ENCODE results near the gene SLC24A4. TPM values are rescaled to one million over a fixed set of nuclear protein-coding genes. Genes with fewer than 3 reads are reported as not detected.

The SLC24A4 gene
- total RNA-seq, 1 donor from 2014 or later, result not detected

DNA sequence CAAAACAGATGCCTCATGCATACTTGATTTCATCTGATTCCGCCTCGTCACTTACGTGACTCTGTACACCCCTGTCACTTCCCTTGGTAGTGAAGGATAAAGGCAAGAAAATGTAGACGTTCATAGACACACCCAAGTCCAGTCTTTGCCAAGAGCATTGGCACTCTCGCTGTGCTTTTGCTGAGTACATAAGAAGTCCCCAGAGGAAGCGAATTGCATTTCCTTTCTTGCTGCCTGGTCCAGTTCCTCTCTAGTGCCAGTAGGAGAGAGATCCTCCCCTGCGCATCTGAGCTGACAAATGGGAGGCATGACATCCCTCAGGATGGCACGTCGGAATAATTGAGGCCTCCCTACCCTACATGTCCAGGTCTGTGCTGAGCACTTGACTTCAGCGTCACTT lies 169.3 kb downstream of the SLC24A4 start:
- DNase-seq (ENCODE audit: low read depth), result no peak
- no peak for FAIRE-seq
- H3K27me3 ChIP-seq (ENCODE audit: control insufficient read depth, insufficient read depth, low read length), result no peaks in the 10 kb centered on the region

DNA sequence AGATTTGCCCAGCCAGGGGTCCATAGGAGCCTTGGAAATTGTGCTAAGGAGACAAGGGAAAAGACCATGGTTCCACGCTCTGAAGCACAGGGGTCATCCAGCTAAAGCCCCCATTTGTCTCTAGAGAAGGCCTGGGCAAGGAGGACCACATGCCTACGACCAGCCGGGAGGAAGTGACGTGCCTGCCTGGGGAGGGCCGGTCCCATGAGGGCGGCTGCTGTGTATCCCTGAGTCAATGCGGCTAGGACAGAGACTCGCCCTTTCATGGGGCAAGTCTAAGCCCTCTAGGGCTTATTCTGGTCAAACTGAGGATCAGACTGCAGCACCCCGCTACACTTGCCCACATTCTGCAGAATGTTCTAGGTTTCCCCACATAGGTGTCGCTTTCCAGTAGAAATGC lies 170.1 kb downstream of the SLC24A4 start:
- TF ChIP-seq, protein P1, sequence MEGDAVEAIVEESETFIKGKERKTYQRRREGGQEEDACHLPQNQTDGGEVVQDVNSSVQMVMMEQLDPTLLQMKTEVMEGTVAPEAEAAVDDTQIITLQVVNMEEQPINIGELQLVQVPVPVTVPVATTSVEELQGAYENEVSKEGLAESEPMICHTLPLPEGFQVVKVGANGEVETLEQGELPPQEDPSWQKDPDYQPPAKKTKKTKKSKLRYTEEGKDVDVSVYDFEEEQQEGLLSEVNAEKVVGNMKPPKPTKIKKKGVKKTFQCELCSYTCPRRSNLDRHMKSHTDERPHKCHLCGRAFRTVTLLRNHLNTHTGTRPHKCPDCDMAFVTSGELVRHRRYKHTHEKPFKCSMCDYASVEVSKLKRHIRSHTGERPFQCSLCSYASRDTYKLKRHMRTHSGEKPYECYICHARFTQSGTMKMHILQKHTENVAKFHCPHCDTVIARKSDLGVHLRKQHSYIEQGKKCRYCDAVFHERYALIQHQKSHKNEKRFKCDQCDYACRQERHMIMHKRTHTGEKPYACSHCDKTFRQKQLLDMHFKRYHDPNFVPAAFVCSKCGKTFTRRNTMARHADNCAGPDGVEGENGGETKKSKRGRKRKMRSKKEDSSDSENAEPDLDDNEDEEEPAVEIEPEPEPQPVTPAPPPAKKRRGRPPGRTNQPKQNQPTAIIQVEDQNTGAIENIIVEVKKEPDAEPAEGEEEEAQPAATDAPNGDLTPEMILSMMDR (IDR thresholded peaks at IDR 0.05; ENCODE audit: insufficient read depth, low read length, severe bottlenecking), result no peak
- FAIRE-seq, result no peak
- DNase-seq (ENCODE audit: low read depth), result no peak
- Histone ChIP-seq H3K27me3 (ENCODE audit: control insufficient read depth, insufficient read depth, low read length) (no peaks in the 10 kb centered on the region), H3K36me3 (ENCODE audit: control insufficient read depth, insufficient read depth, low read length) (no peaks in the 10 kb centered on the region), H3K4me3 (ENCODE audit: low read depth, low read length) (no peak overlapping the region)

More for the DNA sequence above, 169.3 kb downstream of the SLC24A4 start:
- Histone ChIP-seq H3K36me3 (ENCODE audit: control insufficient read depth, insufficient read depth, low read length) (no peaks in the 10 kb centered on the region), H3K4me3 (ENCODE audit: low read depth, low read length) (no peak overlapping the region)
- TF ChIP-seq, protein P1 (IDR thresholded peaks at IDR 0.05; ENCODE audit: insufficient read depth, low read length, severe bottlenecking), result no peak

DNA sequence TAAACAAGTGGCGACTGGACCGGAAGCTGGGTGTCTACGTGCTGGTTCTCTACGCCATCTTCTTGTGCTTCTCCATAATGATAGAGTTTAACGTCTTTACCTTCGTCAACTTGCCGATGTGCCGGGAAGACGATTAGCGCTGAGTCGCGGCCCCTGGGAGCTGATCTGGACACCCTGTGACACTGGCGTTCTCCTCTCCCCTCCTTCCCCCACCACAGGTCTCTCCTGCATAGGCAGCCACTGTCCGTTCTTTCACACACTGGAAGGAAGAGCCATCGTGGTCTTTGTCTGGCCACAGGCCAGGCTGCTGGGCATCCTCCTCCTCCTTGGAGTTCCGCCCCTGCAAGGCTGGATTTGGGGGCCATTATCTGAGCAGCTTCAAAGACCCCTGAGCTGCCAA lies 170.5 kb downstream of the SLC24A4 start:
- Histone ChIP-seq H3K27me3 (ENCODE audit: control insufficient read depth, insufficient read depth, low read length) (no peaks in the 10 kb centered on the region), H3K4me3 (ENCODE audit: low read depth, low read length) (no peak overlapping the region), H3K36me3 (ENCODE audit: control insufficient read depth, insufficient read depth, low read length) (no peaks in the 10 kb centered on the region)
- TF ChIP-seq, protein P1 (IDR thresholded peaks at IDR 0.05; ENCODE audit: insufficient read depth, low read length, severe bottlenecking), result no peak
- DNase-seq (ENCODE audit: low read depth) (no peak), FAIRE-seq (no peak)

DNA sequence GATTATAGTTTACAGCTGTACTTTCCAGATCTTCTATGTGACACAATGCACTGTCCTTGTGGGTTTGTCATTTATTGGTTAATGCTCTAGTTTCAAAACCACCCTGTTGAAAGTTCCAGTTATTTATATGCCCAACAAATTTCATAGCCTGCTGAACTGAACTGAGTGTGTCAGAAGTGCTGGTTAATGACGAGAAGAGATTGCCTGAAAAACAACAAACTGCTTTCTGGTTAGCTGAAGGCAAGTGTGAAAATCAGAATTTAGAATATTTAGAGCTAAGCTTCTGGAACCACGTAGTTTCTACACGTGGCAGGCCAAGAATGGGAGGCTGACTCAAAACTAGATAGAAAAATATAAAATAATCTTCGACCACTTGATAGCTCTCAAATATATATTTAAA lies 171.5 kb downstream of the SLC24A4 start:
- FAIRE-seq (no peak), DNase-seq (ENCODE audit: low read depth) (no peak)
- no peaks in the 10 kb centered on the region for H3K36me3 ChIP-seq (ENCODE audit: control insufficient read depth, insufficient read depth, low read length)
- TF ChIP-seq, protein P1 (IDR thresholded peaks at IDR 0.05; ENCODE audit: insufficient read depth, low read length, severe bottlenecking), result no peak
- no peak overlapping the region for H3K4me3 ChIP-seq (ENCODE audit: low read depth, low read length)
- H3K27me3 ChIP-seq (ENCODE audit: control insufficient read depth, insufficient read depth, low read length), result no peaks in the 10 kb centered on the region

DNA sequence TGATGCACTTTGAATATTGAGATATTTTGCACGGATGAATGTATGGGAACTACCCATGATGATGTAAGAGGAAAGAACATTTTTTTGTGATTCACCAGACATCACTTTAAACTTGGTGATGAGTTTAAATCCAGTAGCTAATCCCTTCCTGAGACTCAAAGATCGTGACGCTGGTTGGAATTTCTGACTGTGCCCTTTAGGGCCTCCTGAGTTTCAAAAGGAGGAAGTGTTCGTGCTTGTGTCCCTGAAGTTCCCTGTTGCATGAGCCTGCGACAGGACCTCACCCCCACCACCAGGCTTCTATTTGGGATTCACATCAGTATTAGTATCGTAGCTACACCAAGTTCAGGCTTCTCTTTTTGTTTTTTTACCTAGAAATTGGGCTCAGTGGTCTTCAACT lies 172.1 kb downstream of the SLC24A4 start:
- TF ChIP-seq, protein P1 (IDR thresholded peaks at IDR 0.05; ENCODE audit: insufficient read depth, low read length, severe bottlenecking), result no peak
- Histone ChIP-seq H3K4me3 (ENCODE audit: low read depth, low read length) (no peak overlapping the region), H3K27me3 (ENCODE audit: control insufficient read depth, insufficient read depth, low read length) (no peaks in the 10 kb centered on the region), H3K36me3 (ENCODE audit: control insufficient read depth, insufficient read depth, low read length) (no peaks in the 10 kb centered on the region)
- DNase-seq (ENCODE audit: low read depth), result peak; percentile 48
- FAIRE-seq, result no peak

DNA sequence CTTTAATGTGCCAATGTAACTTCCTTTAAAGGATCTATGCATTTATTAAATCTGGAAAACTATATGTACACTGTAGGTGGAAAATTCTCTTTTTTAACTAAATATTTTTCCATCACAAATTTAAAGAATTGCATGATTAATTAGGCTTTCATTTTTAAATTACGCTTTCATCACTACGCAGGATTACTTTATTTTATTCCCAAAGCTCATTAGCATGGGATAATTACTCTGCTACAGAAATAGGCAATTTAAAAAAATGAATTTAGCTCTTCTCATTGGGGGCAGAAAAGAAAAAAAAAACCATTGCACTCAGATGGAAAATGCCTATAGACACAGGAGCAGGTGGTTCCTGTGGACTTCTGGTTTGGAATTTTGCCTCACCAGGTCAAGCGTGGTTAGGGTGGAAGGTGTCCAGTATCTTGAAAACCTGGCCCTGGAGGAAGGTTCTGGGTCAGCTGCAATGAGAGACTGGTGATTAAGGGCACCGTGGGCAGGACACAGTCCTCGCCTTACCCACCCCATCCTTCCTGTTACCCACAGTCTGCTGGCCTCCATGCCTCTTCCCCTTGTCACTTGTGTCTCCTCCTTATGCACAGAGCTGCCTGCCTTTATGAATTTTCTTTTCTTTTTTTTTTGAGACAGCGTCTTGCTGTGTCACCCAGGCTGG lies 173.4 kb downstream of the SLC24A4 start:
- FAIRE-seq (no peak), DNase-seq (ENCODE audit: low read depth) (no peak)
- Histone ChIP-seq H3K27me3 (ENCODE audit: control insufficient read depth, insufficient read depth, low read length) (no peaks in the 10 kb centered on the region), H3K4me3 (ENCODE audit: low read depth, low read length) (no peak overlapping the region), H3K36me3 (ENCODE audit: control insufficient read depth, insufficient read depth, low read length) (no peaks in the 10 kb centered on the region)
- TF ChIP-seq, protein P1 (IDR thresholded peaks at IDR 0.05; ENCODE audit: insufficient read depth, low read length, severe bottlenecking), result no peak

Data from bronchial epithelial cell (primary cell).